Measurements from ENCODE around the gene PPP1R1A. TPM values are rescaled to one million over a fixed set of nuclear protein-coding genes. Genes with fewer than 3 reads are reported as not detected.

The PPP1R1A gene
- total RNA-seq, 4 donors from 2014 or later = 0.76 to 9.0 (median 2.4) TPM

DNA sequence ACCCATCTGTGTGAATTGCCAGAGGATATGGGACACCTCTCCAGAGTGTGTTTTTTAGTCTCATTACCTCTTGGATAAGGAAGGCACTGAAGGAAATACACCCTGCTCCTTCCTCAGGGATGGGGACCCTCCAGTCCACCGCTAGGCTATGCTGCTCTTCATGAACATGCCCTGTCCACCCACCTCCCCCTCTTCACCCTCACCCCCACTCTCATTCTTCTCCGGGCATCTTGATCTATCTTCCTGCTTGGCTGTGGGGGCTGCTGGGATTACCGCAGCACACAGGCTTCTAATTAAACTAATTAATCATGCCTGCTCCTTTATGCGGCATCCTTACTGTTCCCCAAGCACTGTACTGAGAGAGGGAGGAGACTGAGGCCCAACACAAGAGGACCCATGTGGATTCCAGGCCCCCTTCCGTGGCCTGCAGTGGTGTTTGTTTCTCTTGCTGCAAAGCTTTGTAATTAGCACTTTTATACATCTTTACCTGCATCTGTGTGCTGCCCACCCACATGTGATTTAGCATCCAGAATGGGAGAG, 46.6 kb downstream of the PPP1R1A start:
- H3K4me3 ChIP-seq = no peak overlapping the region
- no peaks in the 10 kb centered on the region for H3K9me3 ChIP-seq
- no peak overlapping the region for H3K27ac ChIP-seq
- H3K27me3 ChIP-seq = no peaks in the 10 kb centered on the region
- intact Hi-C loops (cut with DNase I; ENCODE audit: low total_unique reads) = no loop called here
- no peaks in the 10 kb centered on the region for H3K4me1 ChIP-seq
- H3K36me3 ChIP-seq = no peaks in the 10 kb centered on the region
- TF ChIP-seq, protein P1, sequence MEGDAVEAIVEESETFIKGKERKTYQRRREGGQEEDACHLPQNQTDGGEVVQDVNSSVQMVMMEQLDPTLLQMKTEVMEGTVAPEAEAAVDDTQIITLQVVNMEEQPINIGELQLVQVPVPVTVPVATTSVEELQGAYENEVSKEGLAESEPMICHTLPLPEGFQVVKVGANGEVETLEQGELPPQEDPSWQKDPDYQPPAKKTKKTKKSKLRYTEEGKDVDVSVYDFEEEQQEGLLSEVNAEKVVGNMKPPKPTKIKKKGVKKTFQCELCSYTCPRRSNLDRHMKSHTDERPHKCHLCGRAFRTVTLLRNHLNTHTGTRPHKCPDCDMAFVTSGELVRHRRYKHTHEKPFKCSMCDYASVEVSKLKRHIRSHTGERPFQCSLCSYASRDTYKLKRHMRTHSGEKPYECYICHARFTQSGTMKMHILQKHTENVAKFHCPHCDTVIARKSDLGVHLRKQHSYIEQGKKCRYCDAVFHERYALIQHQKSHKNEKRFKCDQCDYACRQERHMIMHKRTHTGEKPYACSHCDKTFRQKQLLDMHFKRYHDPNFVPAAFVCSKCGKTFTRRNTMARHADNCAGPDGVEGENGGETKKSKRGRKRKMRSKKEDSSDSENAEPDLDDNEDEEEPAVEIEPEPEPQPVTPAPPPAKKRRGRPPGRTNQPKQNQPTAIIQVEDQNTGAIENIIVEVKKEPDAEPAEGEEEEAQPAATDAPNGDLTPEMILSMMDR (IDR thresholded peaks at IDR 0.05) = no peak
- TF ChIP-seq POLR2A (IDR thresholded peaks at IDR 0.05) = no peak
- no peak for DNase-seq

DNA sequence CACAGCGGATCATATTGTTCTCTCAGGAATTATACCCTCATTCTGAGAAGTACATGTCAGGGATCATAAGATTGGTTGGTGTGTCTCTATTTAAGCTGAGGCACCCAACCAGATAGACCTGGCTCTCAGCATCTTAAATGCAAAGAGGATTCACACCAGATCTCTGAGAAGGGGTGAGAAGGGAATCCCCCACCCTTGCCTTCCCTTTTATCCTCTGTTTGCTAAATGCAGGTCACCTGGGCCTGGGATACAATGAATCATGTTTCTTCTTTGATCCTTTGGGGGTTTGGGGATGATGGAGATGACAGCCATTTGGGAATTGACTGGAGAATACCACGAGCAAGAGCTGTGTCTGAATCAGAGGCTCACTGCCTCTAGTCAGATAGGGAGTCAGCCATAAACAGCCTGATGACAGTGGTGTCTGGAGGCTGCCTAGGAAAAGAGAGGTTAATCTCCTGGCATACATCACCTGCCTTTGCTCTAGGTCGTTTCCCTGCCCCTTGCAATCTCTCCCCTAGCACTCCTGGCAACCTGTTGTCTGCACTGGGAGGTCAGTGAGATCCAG, 50.2 kb downstream of the PPP1R1A start:
- H3K27me3 ChIP-seq = no peaks in the 10 kb centered on the region
- no peaks in the 10 kb centered on the region for H3K36me3 ChIP-seq
- intact Hi-C loops (cut with DNase I; ENCODE audit: low total_unique reads) = no loop called here
- no peaks in the 10 kb centered on the region for H3K9me3 ChIP-seq
- DNase-seq = no peak
- H3K4me3 ChIP-seq = no peak overlapping the region
- H3K4me1 ChIP-seq = no peaks in the 10 kb centered on the region
- TF ChIP-seq POLR2A (IDR thresholded peaks at IDR 0.05) = no peak
- TF ChIP-seq, protein P1 (IDR thresholded peaks at IDR 0.05) = no peak
- H3K27ac ChIP-seq = no peak overlapping the region

DNA sequence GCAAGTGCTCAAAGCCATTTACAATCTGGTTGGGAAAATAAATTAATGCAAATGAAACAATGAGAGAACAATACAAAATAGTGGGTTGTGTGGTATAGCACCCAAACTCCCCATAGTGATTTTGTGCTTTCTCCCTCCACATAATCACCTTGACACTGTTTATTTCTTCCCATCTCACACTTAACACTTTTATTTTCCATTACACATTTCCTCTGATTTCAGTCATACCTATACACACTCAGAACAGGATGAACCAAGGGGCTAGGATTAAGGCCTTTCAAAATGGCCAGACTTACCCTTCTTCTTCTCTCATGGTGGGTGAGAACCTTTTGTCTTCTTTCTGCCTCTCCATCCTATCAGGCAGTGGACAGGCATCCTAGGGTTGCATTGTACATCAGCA, 53.0 kb downstream of the PPP1R1A start:
- H3K36me3 ChIP-seq = no peaks in the 10 kb centered on the region
- no peak for DNase-seq
- no peaks in the 10 kb centered on the region for H3K9me3 ChIP-seq
- H3K27ac ChIP-seq = no peak overlapping the region
- no peaks in the 10 kb centered on the region for H3K4me1 ChIP-seq
- TF ChIP-seq POLR2A (IDR thresholded peaks at IDR 0.05) = no peak
- TF ChIP-seq, protein P1 (IDR thresholded peaks at IDR 0.05) = no peak
- no peaks in the 10 kb centered on the region for H3K27me3 ChIP-seq
- intact Hi-C loops (cut with DNase I; ENCODE audit: low total_unique reads) = no loop called here
- H3K4me3 ChIP-seq = no peak overlapping the region

DNA sequence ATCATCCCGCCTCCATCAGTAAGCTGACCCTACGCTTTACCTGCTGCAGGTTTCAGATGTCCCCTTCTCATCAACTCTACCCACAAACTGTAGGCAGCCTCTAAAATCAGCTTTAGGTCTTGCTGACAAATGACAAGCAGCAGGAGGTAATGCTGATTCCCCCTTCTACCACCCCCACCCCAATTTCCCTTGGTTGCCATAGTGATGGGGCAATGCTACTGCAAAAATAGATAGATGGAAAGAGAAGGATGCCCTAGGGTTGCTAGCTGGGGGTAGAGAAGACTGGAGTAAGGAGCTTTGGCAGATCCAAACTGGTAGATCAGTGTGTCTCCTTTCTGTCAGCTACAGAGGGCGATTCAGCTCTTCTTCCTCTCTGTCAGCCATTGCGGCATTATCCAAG, 58.9 kb downstream of the PPP1R1A start:
- no peak for DNase-seq
- H3K36me3 ChIP-seq = no peaks in the 10 kb centered on the region

More for the DNA sequence above, 58.9 kb downstream of the PPP1R1A start:
- Histone ChIP-seq H3K27me3 (no peaks in the 10 kb centered on the region), H3K27ac (no peak overlapping the region), H3K4me1 (no peaks in the 10 kb centered on the region), H3K4me3 (no peak overlapping the region), H3K9me3 (no peaks in the 10 kb centered on the region)
- TF ChIP-seq POLR2A (IDR thresholded peaks at IDR 0.05) = no peak
- TF ChIP-seq, protein P1 (IDR thresholded peaks at IDR 0.05) = no peak
- intact Hi-C loops (cut with DNase I; ENCODE audit: low total_unique reads) = no loop called here

Other genes with a start within 250 kb of the PPP1R1A start
- under 1 TPM in 2 of 4 donors, not detected in 2; 0.21 to 0.27 TPM for gene GPR84, start 224.2 kb downstream of the PPP1R1A start, total RNA-seq
- 10 to 100 TPM in 1 of 4 donors, 1 to 10 TPM in 1, under 1 TPM in 2; 0.26 to 16.9 (median 3.2) TPM for gene ZNF385A, start 203.9 kb downstream of the PPP1R1A start, total RNA-seq
- gene ITGA5, start 169.4 kb downstream of the PPP1R1A start, total RNA-seq = 100 to 1,000 TPM in 2 of 4 donors, 10 to 100 TPM in 2; 69.7 to 223 (median 99.4) TPM
- not detected for gene GTSF1, start 115.1 kb downstream of the PPP1R1A start, total RNA-seq
- gene NCKAP1L, start 90.9 kb downstream of the PPP1R1A start, total RNA-seq = 10 to 100 TPM in 3 of 4 donors, 1 to 10 TPM in 1; 7.6 to 22.8 (median 11.6) TPM
- 10 to 100 TPM in 2 of 4 donors, 1 to 10 TPM in 2; 1.5 to 25.9 (median 13.4) TPM for gene PDE1B, start 39.1 kb downstream of the PPP1R1A start, total RNA-seq
- gene LACRT, start 46.2 kb upstream of the PPP1R1A start, total RNA-seq = not detected
- not detected for gene DCD, start 59.7 kb upstream of the PPP1R1A start, total RNA-seq

Measured in uterus (tissue), 4 donors.